GM21576 (cell line): Measurements from ENCODE around the gene ABR.
"Not testable (repeated sequence)": the region's sequence is repeated elsewhere in the genome, so short reads cannot be mapped to it uniquely, and the experiment has no call there.

Source experiments
- ATAC-seq: cut with Tn5 transposase; IDR thresholded peaks from one replicate; pipeline ENCODE4 v1.9.1; 2021; ENCODE audit warnings: mild to moderate bottlenecking, moderate library complexity; ENCODE audit not compliant: unreplicated experiment

ABR gene

GRCh38 chr17:1073963-1074625 is 105.7 kb downstream of the ABR start:
- ATAC-seq, result not testable (repeated sequence)

GRCh38 chr17:1073241-1073962 is 106.4 kb downstream of the ABR start:
- no peak for ATAC-seq

- no peak for ATAC-seq
Observed at GRCh38 chr17:1072551-1072961, 107.2 kb downstream of the ABR start.

GRCh38 chr17:1071103-1071825 is 108.5 kb downstream of the ABR start:
- ATAC-seq, result no peak

GRCh38 chr17:1070411-1070810 is 109.4 kb downstream of the ABR start:
- no peak for ATAC-seq

GRCh38 chr17:1069847-1070246 is 109.9 kb downstream of the ABR start:
- ATAC-seq, result no peak

- ATAC-seq, result no peak
Observed at GRCh38 chr17:1068356-1068755, 111.4 kb downstream of the ABR start.

GRCh38 chr17:1067282-1067956 is 112.4 kb downstream of the ABR start:
- no peak for ATAC-seq

GRCh38 chr17:1065416-1065815 is 114.4 kb downstream of the ABR start:
- ATAC-seq, result not testable (repeated sequence)

GRCh38 chr17:1060991-1061390 is 118.8 kb downstream of the ABR start:
- no peak for ATAC-seq

- ATAC-seq, result no peak
Observed at GRCh38 chr17:1059131-1059795, 120.5 kb downstream of the ABR start.

- ATAC-seq, result no peak
Observed at GRCh38 chr17:1058423-1059130, 121.2 kb downstream of the ABR start.

GRCh38 chr17:1056761-1057160 is 123.0 kb downstream of the ABR start:
- ATAC-seq, result no peak

- ATAC-seq, result no peak
Observed at GRCh38 chr17:1055751-1056645, 123.8 kb downstream of the ABR start.

- no peak for ATAC-seq
Observed at GRCh38 chr17:1055231-1055630, 124.5 kb downstream of the ABR start.

- ATAC-seq, result no peak
Observed at GRCh38 chr17:1054656-1055055, 125.1 kb downstream of the ABR start.

- ATAC-seq, result no peak
Observed at GRCh38 chr17:1053661-1054360, 126.0 kb downstream of the ABR start.
